SU-DHL-6 (cell line): ENCODE results near the gene ATP4A.

ENCODE experiments used
- EZH2phosphoT487 ChIP-seq: fragments of 200-600 bp; sonication (generic), shearing (Covaris generic); conservative IDR thresholded peaks from 2 replicates; pipeline ENCODE4 v1.6.1; 2018; ENCODE audit warnings: mild to moderate bottlenecking, antibody characterized with exemption, low read length, moderate library complexity, mixed read lengths
- TF ChIP-seq, protein P1 (sequence below): fragments of 200-600 bp; sonication (generic); IDR thresholded peaks from one replicate; pipeline ENCODE4 v1.5.1; 2017; ENCODE audit warnings: antibody characterized with exemption, mild to moderate bottlenecking, low read length, moderate library complexity; ENCODE audit not compliant: insufficient read depth, poor library complexity, severe bottlenecking

DNA sequence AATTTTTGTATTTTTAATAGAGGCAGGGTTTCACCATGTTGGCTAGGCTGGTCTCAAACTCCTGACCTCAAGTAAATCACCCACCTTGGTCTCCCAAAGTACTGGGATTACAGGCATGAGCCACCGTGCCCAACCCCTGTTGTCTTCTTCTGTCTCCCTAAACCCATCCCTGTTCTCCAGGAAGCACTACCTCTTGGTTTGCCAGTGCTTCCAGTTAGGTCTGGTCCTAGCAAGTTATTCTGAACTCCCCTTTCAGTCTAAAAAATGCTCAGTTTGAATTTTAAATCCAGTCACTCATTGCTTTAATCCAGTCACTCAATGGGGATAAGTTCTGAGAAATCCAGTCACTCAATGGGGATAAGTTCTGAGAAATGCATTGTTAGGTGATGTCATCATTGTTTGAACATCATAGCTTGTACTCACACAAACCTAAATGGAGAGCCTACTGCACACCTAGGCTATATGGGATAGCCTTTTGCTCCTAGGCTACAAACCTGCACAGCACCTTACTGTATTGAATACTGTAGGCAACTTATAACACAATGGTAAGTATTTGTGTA lies 8.0 kb upstream of the ATP4A start:
- TF ChIP-seq, protein P1, sequence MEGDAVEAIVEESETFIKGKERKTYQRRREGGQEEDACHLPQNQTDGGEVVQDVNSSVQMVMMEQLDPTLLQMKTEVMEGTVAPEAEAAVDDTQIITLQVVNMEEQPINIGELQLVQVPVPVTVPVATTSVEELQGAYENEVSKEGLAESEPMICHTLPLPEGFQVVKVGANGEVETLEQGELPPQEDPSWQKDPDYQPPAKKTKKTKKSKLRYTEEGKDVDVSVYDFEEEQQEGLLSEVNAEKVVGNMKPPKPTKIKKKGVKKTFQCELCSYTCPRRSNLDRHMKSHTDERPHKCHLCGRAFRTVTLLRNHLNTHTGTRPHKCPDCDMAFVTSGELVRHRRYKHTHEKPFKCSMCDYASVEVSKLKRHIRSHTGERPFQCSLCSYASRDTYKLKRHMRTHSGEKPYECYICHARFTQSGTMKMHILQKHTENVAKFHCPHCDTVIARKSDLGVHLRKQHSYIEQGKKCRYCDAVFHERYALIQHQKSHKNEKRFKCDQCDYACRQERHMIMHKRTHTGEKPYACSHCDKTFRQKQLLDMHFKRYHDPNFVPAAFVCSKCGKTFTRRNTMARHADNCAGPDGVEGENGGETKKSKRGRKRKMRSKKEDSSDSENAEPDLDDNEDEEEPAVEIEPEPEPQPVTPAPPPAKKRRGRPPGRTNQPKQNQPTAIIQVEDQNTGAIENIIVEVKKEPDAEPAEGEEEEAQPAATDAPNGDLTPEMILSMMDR: no peak
- TF ChIP-seq EZH2phosphoT487: no peak
